OCI-LY7 (cell line): Measurements from ENCODE around the gene TRAM2.

Source experiments
- EZH2phosphoT487 ChIP-seq: fragments of 200-600 bp; sonication (generic); IDR thresholded peaks from 2 replicates; pipeline ENCODE4 v1.6.1; 2018; ENCODE audit warnings: low read depth, borderline replicate concordance, mild to moderate bottlenecking, mixed run types, antibody characterized with exemption, low read length, moderate library complexity, mixed read lengths
- TF ChIP-seq, protein P1 (sequence below): fragments of 200-600 bp; sonication (generic); conservative IDR thresholded peaks from 2 replicates; pipeline ENCODE4 v1.5.1; 2014; ENCODE audit warnings: mild to moderate bottlenecking, antibody characterized with exemption, low read length, moderate library complexity, mixed read lengths

DNA sequence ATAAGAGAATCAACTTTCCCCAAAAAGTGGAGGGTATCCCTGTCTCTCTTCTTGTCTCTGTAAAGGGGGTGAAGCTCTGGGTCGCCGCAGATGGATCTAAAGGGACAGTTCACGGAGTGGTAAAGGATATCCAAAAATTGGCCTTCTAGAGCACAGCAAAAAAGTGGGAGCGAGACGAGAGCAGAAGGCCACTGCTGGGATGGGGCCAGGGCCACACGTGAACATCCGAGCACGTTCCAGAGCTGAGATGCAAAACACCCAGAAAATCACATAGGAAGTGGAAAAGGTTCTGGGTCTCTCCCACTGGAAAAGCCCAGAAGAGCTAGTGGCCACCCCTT lies 837 bp downstream of the TRAM2 start:
- TF ChIP-seq, protein P1, sequence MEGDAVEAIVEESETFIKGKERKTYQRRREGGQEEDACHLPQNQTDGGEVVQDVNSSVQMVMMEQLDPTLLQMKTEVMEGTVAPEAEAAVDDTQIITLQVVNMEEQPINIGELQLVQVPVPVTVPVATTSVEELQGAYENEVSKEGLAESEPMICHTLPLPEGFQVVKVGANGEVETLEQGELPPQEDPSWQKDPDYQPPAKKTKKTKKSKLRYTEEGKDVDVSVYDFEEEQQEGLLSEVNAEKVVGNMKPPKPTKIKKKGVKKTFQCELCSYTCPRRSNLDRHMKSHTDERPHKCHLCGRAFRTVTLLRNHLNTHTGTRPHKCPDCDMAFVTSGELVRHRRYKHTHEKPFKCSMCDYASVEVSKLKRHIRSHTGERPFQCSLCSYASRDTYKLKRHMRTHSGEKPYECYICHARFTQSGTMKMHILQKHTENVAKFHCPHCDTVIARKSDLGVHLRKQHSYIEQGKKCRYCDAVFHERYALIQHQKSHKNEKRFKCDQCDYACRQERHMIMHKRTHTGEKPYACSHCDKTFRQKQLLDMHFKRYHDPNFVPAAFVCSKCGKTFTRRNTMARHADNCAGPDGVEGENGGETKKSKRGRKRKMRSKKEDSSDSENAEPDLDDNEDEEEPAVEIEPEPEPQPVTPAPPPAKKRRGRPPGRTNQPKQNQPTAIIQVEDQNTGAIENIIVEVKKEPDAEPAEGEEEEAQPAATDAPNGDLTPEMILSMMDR = no peak
- TF ChIP-seq EZH2phosphoT487 = no peak
